ENCODE measurements around the gene OTOP2. TPM values are rescaled to one million over a fixed set of nuclear protein-coding genes. Genes with fewer than 3 reads are reported as not detected.

Gene OTOP2
- total RNA-seq, 1 experiment from 2014 or later, result 0.11 TPM

DNA sequence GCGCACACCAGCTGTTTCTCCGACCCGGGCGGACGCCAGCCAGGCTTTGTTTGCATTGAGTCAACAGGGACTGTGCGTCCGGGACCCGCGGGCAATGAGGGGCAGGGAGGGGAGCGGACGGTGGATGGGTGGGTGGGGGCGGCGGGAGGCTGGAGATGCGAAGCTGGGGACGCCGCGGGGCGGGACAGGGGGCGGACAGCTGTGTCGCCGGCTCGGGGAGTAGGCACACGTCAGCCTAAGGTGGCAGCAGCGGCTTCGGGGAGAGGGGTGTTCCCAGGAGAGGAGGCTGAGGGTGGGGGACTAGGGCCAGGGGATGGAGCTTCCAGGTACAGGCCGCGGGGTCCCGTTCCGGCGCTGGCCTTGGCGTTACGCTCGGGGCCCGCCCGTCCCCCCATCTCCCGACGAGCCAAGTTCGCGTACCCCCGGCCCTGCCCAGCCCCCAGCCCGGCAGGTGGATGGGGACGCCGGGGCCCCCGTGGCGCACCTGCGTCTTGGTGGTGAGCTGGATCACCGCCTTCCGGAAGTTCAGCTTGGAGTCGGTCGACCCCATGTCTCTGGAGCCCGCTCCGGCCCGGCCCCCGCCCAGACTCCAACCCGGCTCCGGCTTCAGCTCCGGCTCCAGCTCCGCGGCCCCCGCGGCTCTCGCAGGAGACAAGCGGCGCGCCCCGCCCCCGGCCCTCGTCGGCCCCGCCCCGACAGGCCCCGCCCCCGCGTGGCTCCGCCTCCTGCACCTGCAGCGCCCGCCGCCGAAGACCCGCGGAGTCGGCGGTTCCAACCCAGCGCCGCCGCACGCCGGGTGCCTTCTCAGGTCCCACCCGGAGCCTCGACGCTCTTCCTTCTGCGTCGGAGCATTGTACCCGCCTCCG is 48.3 kb downstream of the OTOP2 start, which contains the start of gene HID1:
Gene HID1 (minus strand): TSS at position 653 of the 866 bp plus-strand sequence. CDS start 103 bp downstream, at position 550.
- Histone ChIP-seq H2AFZ (ENCODE audit: low read length) (no peak within 1 kb of the TSS), H2BK12ac (ENCODE audit: insufficient read length, low read depth, low read length) (no peak within 1 kb of the TSS), H2BK120ac (ENCODE audit: low read depth, low read length, poor library complexity, severe bottlenecking) (no peak within 1 kb of the TSS), H3K79me1 (ENCODE audit: insufficient read depth, low read depth, low read length, poor library complexity, severe bottlenecking) (no peaks in the 10 kb centered on the region), H3K27me3 (ENCODE audit: insufficient read depth, low read length) (peaks cover 19% of the 10 kb centered on the region), H4K20me1 (ENCODE audit: control insufficient read depth, insufficient read depth, insufficient read length) (no peaks in the 10 kb centered on the region), H3K18ac (ENCODE audit: insufficient read length, low read depth, low read length) (no peak within 1 kb of the TSS), H3K23me2 (ENCODE audit: insufficient read length, low read depth, low read length, poor library complexity, severe bottlenecking) (peaks cover 8% of the 10 kb centered on the region), H3K23ac (ENCODE audit: insufficient read length, low read depth, low read length) (no peak within 1 kb of the TSS), H3K14ac (ENCODE audit: insufficient read depth, low read length) (0 out of 2 replicates have a peak within 1 kb of the TSS, but pooled peaks have one; percentile 58), H3K4ac (ENCODE audit: low read depth, low read length) (no peak within 1 kb of the TSS), H3T11ph (ENCODE audit: low read length) (no peak within 1 kb of the TSS), H2AK5ac (ENCODE audit: insufficient read length, low read length) (no peak within 1 kb of the TSS), H3K9ac (ENCODE audit: extremely low read depth, insufficient read length, low read length) (no peak within 1 kb of the TSS), H3K79me2 (ENCODE audit: insufficient read depth, low read length) (no peaks in the 10 kb centered on the region), H4K91ac (ENCODE audit: insufficient read length, low read depth, low read length) (no peak within 1 kb of the TSS), H3K27ac (ENCODE audit: insufficient read length, low read depth, low read length) (no peak within 1 kb of the TSS), H2BK20ac (ENCODE audit: low read depth, low read length, poor library complexity, severe bottlenecking) (no peak within 1 kb of the TSS), H4K8ac (replicated peaks; ENCODE audit: insufficient read length, low read depth, low read length) (no peak within 1 kb of the TSS), H3K4me2 (ENCODE audit: insufficient read depth, insufficient read length, low read length) (peak within 1 kb of the TSS; percentile 84), H4K5ac (ENCODE audit: insufficient read length, low read depth, low read length) (no peak within 1 kb of the TSS), H3K4me1 (ENCODE audit: insufficient read depth, low read length) (no peaks in the 10 kb centered on the region; the same call in 1 of the 2 replicates), H2BK15ac (ENCODE audit: low read depth, low read length) (no peak within 1 kb of the TSS), H2BK5ac (ENCODE audit: insufficient read length, low read length) (no peak within 1 kb of the TSS), H3K9me3 (ENCODE audit: control insufficient read depth, low read depth, low read length) (no peaks in the 10 kb centered on the region), H3K56ac (ENCODE audit: insufficient read length, low read depth, low read length) (no peak within 1 kb of the TSS)
- H3K4me3 Mint-ChIP-seq, result peak within 1 kb of the TSS; percentile 67 to 83
- H3K27me3 Mint-ChIP-seq (ENCODE audit: low read depth), result peaks cover 60% of the 10 kb centered on the region
- H3K4me1 Mint-ChIP-seq, result peaks cover 10 to 19% of the 10 kb centered on the region in 2 experiments
- H3K9me3 Mint-ChIP-seq, result peaks cover 0 to 2% of the 10 kb centered on the region in 2 experiments; a peak in 1 of 5 replicates
- H3K36me3 Mint-ChIP-seq (ENCODE audit: insufficient read depth in 1 of 3, low read depth in 3 of 3), result no peaks in the 10 kb centered on the region
- WGBS (ENCODE audit: extremely low coverage, insufficient read length, low lambda C conversion rate), result no CpG with 5 or more reads among the region's 95 CpGs
- H3K27ac Mint-ChIP-seq, result no peak within 1 kb of the TSS
- TF ChIP-seq, protein P1, sequence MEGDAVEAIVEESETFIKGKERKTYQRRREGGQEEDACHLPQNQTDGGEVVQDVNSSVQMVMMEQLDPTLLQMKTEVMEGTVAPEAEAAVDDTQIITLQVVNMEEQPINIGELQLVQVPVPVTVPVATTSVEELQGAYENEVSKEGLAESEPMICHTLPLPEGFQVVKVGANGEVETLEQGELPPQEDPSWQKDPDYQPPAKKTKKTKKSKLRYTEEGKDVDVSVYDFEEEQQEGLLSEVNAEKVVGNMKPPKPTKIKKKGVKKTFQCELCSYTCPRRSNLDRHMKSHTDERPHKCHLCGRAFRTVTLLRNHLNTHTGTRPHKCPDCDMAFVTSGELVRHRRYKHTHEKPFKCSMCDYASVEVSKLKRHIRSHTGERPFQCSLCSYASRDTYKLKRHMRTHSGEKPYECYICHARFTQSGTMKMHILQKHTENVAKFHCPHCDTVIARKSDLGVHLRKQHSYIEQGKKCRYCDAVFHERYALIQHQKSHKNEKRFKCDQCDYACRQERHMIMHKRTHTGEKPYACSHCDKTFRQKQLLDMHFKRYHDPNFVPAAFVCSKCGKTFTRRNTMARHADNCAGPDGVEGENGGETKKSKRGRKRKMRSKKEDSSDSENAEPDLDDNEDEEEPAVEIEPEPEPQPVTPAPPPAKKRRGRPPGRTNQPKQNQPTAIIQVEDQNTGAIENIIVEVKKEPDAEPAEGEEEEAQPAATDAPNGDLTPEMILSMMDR (conservative IDR thresholded peaks at IDR 0.05), result no peak
- DNase-seq, result peak; percentile 93

Measured in H9 (cell line).